OCI-LY3 (cell line): Measurements from ENCODE around the gene RPS6KA2.

ENCODE experiments used
- CTCF ChIP-seq: fragments of 200-600, 300-600 bp; sonication (generic); IDR thresholded peaks from 2 replicates; pipeline ENCODE4 v1.5.1; 2014; ENCODE audit warnings: antibody characterized with exemption, low read length, low read depth
- EZH2phosphoT487 ChIP-seq: fragments of 200-600 bp; shearing (Covaris generic); IDR thresholded peaks from 2 replicates; pipeline ENCODE4 v1.6.1; 2018; ENCODE audit warnings: antibody characterized with exemption, mixed run types, low read depth

DNA sequence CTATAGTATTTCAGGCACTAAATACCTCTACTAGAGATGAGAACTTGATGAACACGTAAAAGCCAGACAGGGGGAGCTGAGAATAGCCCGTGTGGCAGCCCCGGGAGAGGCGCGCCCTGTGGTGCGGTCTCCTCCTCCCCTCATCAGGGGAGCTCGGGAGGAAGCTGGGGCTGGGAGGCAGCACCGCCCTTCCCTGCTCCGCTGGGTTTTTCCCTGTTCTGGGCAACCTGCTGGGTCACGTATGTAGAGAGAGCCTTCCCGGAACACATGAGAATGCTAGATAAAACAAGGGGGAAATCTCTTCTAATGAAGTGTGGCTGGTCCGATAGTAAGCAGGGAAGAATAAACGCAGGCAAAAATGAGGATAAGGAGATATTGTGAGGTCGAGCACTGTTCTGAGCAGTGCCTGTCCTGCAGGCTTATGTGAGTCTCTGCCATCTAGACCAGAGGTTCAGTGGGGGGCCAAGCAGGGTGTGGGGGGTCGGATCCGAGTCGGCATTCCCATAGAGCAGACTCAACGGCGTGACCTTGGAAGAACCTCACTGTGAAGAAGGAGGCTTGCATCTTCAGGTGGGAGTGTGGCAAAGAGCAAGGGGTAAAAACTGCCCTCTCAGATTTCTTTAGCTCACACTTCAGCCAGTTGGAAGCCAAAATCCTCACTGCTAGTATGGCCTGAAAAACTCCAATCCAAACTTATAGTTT, 13.4 kb upstream of the RPS6KA2 start:
- TF ChIP-seq CTCF (no peak), EZH2phosphoT487 (no peak)
